Tibial nerve (tissue), 4 donors: Measurements from ENCODE around the gene PMP22.

Experiments
- CTCF ChIP-seq, 5 experiments: fragments of 200-600 bp in 3 of 5; fragments of 450-650 bp in 2 of 5; sonication (generic) in 3 of 5; IDR thresholded peaks; one replicate each; pipeline ENCODE4 v1.5.1; 2016 to 2019; ENCODE audit warnings: antibody characterized with exemption in 5 of 5, mild to moderate bottlenecking in 3 of 5, moderate library complexity in 2 of 5
- EP300 ChIP-seq, 2 donors: sonication (generic); formaldehyde crosslinking; IDR thresholded peaks; one replicate each; pipeline ENCODE4 v1.6.1; 2017; ENCODE audit warnings: antibody characterized with exemption in 2 of 2, mild to moderate bottlenecking in 1 of 2
- POLR2A ChIP-seq, 2 donors: fragments of 450-650 bp; IDR thresholded peaks; one replicate each; pipeline ENCODE4 v1.6.1; 2017; ENCODE audit warnings: antibody characterized with exemption in 2 of 2, mild to moderate bottlenecking in 2 of 2, moderate library complexity in 2 of 2

- TF ChIP-seq CTCF (IDR thresholded peaks at IDR 0.05) (no peak), POLR2A (IDR thresholded peaks at IDR 0.05) (no peak), EP300 (IDR thresholded peaks at IDR 0.05) (no peak)
Observed at GRCh38 chr17:15301845-15302244, 36.7 kb upstream of the PMP22 start.
